IPS DF 6.9 (cell line): ENCODE data around the gene LCOR.
"Not testable (repeated sequence)": the region's sequence is repeated elsewhere in the genome, so short reads cannot be mapped to it uniquely, and the experiment has no call there.

ENCODE experiments used
- DNase-seq: peaks from one replicate; pipeline ENCODE4 v3.0.0-alpha.2; 2013; ENCODE audit warnings: low read depth, low spot score
- H3K27ac ChIP-seq: one replicate; pipeline ENCODE4 v1.5.1; 2013; ENCODE audit warnings: low read length, control low read depth
- H3K27me3 ChIP-seq: 2 replicates; pipeline ENCODE4 v1.6.1; 2013; ENCODE audit warnings: mild to moderate bottlenecking, low read length; ENCODE audit not compliant: control insufficient read depth, insufficient read depth
- H3K36me3 ChIP-seq: 2 replicates; pipeline ENCODE4 v1.6.1; 2013; ENCODE audit warnings: low read length; ENCODE audit not compliant: control insufficient read depth, insufficient read depth
- H3K4me1 ChIP-seq: 2 replicates; pipeline ENCODE4 v1.6.1; 2013; ENCODE audit warnings: low read length; ENCODE audit not compliant: control insufficient read depth, insufficient read depth
- H3K4me3 ChIP-seq: 2 replicates; pipeline ENCODE4 v1.5.1; 2013; ENCODE audit warnings: mild to moderate bottlenecking, low read length
- H3K9me3 ChIP-seq: 2 replicates; pipeline ENCODE4 v1.6.1; 2013; ENCODE audit warnings: low read length, inconsistent platforms; ENCODE audit not compliant: control insufficient read depth, insufficient read depth
- WGBS: extraction: QIAGEN DNeasy Blood & Tissue Kit; methylation state at CpG from one replicate; pipeline ENCODE4 v1.1.7; 2013; ENCODE audit warnings: mixed read lengths, missing lambda C conversion rate; ENCODE audit not compliant: insufficient read length, insufficient coverage; 5-methylcytosine and 5-hydroxymethylcytosine counted together

LCOR gene

DNA sequence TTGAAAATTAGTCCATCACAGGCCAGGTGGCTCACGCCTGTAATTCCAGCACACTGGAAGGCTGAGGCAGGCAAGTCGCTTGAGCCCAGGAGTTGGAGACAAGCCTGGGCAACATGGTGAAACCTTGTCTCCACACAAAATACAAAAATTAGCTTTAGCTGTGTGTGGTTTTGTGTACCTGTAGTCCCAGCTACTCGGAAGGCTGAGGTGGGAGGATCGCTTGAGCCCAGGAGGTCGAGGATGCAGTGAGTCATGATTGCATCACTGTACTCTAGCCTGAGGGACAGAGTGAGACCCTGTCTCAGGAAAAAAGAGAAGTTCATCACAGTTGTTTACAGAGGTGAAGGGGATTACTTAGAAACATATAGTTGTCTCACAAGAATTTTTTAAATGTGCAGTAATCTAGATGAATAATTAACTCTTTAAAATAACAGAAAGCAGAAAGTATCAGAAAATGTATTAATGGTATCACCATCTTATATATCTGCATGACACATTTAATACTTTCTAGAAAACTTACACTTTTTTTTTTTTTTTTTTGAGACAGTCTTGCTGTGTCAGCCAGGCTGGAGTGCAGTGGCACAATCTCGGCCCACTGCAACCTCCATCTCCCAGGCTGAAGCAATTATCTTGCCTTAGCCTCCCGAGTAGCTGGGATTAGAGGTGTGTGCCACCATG is 8.9 kb downstream of the LCOR start:
- H3K4me3 ChIP-seq, result no peak overlapping the region

DNA sequence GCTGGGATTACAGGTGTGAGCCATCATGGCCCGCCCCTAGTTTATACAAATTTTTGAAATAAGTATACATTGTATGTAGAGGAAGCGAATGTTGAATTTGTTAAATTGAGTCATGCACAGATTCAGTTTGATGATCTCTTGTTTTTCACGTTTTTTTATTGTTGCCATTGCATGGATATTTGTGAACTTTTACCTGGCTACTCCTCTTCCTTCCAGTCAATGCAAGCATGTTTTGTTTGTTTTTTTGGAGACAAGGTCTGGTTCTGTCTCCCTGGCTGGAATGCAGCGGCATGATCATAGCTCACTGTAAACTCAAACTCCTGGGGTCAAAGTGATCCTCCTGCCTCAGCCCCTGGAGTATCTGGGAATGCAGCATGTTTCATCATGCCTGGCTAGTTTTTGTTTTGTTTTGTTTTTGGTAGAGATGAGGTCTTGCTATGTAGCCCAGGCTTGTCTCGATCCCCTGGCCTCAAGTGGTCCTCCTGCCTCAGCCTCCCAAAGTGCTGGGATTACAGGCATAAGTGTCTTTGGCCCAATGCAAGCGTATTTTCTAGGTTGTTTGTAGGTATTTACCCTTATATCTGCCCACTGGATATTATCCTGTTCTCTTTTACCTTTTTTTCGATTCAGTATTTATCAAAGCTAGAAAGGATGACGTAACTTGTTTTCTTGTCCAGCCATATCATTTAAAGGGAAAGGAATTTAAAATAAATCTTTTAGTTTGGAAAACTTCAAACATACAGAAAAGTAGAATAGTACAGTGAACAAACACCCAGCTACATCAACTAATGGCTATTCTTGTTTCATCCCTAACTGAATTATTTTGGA is 11.0 kb downstream of the LCOR start:
- H3K4me1 ChIP-seq, result peaks cover 3% of the 10 kb centered on the region; the same call in 1 of the 2 replicates
- no peaks in the 10 kb centered on the region for H3K9me3 ChIP-seq
- H3K27me3 ChIP-seq, result no peaks in the 10 kb centered on the region
- H3K27ac ChIP-seq, result no peak overlapping the region
- no peak overlapping the region for H3K4me3 ChIP-seq
- DNase-seq, result no peak
- no peaks in the 10 kb centered on the region for H3K36me3 ChIP-seq
- 100% methylated on average over 2 of the region's 8 CpGs for WGBS

More for the DNA sequence above, 8.9 kb downstream of the LCOR start:
- Histone ChIP-seq H3K4me1 (peaks cover 5% of the 10 kb centered on the region), H3K36me3 (no peaks in the 10 kb centered on the region), H3K9me3 (no peaks in the 10 kb centered on the region), H3K27me3 (no peaks in the 10 kb centered on the region), H3K27ac (no peak overlapping the region)
- DNase-seq, result no peak
- WGBS, result no CpG with 5 or more reads among the region's 7 CpGs

DNA sequence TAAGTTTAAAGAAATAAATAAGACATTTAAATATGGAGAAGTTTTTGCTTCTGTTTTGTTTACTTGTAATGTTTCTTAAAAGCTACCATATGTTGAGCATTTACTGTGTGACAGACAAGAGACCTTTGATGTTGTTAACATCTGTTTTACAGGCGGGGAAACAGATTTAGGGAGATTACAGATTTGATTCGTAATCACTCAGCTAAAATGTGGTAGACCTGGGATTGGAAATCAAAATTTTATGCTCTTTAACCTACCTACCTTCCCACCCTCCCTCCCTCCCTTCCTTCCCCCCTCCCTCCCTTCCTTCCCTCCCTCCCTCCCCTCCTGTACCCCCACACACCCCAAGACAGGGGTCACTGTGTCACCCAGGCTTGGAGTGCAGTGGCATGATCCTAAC is 11.7 kb downstream of the LCOR start:
- H3K27ac ChIP-seq, result no peak overlapping the region
- H3K27me3 ChIP-seq, result no peaks in the 10 kb centered on the region
- no peaks in the 10 kb centered on the region for H3K9me3 ChIP-seq
- H3K4me1 ChIP-seq, result peaks cover 3% of the 10 kb centered on the region; the same call in 1 of the 2 replicates
- H3K36me3 ChIP-seq, result no peaks in the 10 kb centered on the region
- H3K4me3 ChIP-seq, result no peak overlapping the region
- no CpG with 5 or more reads among the region's 2 CpGs for WGBS
- DNase-seq, result no peak

DNA sequence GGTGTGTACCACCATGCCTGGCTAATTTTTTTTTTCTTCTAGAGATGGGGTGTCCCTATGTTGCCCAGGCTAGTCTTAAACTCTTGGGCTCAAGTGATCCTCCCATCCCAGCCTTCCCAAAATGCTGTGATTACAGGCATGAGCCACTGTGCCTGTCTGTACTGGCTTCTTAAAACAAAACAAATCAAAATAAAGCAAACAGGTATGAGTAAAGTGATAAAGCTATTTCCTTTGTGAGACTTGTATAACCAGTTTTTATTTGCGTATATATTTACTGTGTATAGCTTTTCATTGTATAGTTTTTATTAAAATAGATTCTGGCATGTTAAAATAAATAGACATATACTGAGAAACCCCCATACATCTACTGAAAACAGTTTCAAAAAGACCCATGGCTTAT is 14.3 kb downstream of the LCOR start:
- Histone ChIP-seq H3K27me3 (no peaks in the 10 kb centered on the region), H3K36me3 (no peaks in the 10 kb centered on the region), H3K4me3 (no peak overlapping the region), H3K4me1 (peaks cover 4% of the 10 kb centered on the region; the same call in 1 of the 2 replicates), H3K9me3 (no peaks in the 10 kb centered on the region), H3K27ac (no peak overlapping the region)
- DNase-seq, result no peak
- no CpG with 5 or more reads among the region's 1 CpG for WGBS

DNA sequence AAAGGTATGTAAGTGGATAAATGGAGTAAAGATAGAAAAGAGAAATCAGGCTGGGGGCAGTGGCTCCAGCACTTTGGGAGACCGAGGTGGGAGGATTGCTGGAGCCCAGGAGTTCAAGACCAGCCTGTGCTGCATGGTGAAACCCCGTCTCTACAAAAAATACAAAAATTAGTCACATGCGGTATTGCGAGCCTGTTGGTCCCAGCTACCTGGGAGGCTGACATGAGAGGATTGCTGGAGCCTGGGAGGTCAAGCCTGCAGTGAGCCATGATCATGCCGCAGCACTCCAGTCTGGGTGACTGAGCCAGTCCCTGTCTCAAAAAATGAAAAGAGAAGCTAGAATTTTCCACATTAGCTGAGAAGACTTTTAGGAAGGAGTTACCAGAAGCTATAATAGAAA is 14.8 kb downstream of the LCOR start:
- Histone ChIP-seq H3K9me3 (no peaks in the 10 kb centered on the region), H3K36me3 (no peaks in the 10 kb centered on the region), H3K4me3 (no peak overlapping the region), H3K4me1 (peaks cover 4% of the 10 kb centered on the region; the same call in 1 of the 2 replicates), H3K27ac (no peak overlapping the region), H3K27me3 (no peaks in the 10 kb centered on the region)
- WGBS, result no CpG with 5 or more reads among the region's 5 CpGs
- DNase-seq, result no peak

DNA sequence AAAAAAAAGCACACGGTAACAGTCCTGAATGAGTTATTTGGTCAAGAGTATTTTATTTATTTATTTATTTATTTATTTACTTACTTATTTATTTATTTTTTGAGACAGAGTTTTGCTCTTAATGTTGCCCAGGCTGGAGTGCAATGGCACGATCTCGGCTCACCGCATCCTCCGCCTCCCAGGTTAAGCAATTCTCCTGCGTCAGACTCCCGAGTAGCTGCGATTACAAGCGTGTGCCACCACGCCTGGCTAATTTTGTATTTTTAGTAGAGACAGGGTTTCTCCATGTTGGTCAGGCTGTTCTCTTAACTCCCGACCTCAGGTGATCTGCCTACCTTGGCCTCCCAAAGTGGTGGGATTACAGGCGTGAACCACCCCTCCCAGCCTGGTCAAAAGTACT is 15.3 kb downstream of the LCOR start:
- DNase-seq, result not testable (repeated sequence)

DNA sequence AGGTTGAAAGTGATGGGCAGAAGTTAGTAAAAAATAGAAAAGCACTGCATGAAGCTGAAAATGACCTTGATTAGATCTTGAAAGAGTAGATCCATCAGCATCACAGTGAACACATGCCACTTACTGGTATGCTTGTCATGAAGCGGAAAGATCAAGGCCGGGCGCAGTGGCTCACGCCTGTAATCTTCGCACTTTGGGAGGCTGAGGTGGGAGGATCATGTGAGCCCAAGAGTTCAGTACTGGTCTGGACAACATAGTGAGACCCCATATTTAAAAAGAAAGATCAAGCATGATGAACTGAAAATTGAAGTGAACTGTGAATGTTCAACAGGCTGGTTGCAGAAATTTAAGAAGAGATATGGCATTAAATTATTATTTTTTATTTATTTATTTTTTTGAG is 18.0 kb downstream of the LCOR start:
- no peaks in the 10 kb centered on the region for H3K9me3 ChIP-seq
- H3K4me1 ChIP-seq, result 0 out of 2 replicates have a peak, but pooled peaks cover 1% of the 10 kb centered on the region
- no peak for DNase-seq
- no peak overlapping the region for H3K4me3 ChIP-seq
- no peaks in the 10 kb centered on the region for H3K36me3 ChIP-seq
- no peaks in the 10 kb centered on the region for H3K27me3 ChIP-seq
- WGBS, result no CpG with 5 or more reads among the region's 5 CpGs
- no peak overlapping the region for H3K27ac ChIP-seq

More for the DNA sequence above, 15.3 kb downstream of the LCOR start:
- WGBS, result no CpG with 5 or more reads among the region's 12 CpGs
- H3K27ac ChIP-seq, H3K36me3 ChIP-seq, H3K4me3 ChIP-seq, H3K9me3 ChIP-seq, H3K27me3 ChIP-seq, H3K4me1 ChIP-seq: not testable (repeated sequence)

DNA sequence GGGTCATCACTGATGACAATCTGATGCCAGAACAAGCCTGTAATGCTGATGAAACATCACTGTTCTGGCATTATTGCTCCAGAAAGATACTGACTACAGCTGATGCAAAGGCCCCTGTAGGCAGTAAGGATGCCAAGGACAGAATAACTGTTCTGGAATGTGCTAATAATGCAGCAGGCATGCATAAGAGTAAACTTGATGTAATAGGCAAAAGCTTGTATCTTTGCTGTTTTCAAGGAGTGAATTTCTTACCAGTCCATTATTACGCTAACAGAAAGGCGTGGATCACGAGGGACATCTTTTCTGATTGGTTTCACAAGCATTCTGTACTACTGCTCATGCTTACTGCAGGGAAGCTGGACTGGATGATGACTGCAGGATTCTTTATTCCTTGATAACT is 18.7 kb downstream of the LCOR start:
- no peaks in the 10 kb centered on the region for H3K36me3 ChIP-seq
- no CpG with 5 or more reads among the region's 3 CpGs for WGBS
- 0 out of 2 replicates have a peak, but pooled peaks cover 1% of the 10 kb centered on the region for H3K4me1 ChIP-seq
- H3K9me3 ChIP-seq, result no peaks in the 10 kb centered on the region
- H3K4me3 ChIP-seq, result no peak overlapping the region
- no peak for DNase-seq
- no peaks in the 10 kb centered on the region for H3K27me3 ChIP-seq
- no peak overlapping the region for H3K27ac ChIP-seq

DNA sequence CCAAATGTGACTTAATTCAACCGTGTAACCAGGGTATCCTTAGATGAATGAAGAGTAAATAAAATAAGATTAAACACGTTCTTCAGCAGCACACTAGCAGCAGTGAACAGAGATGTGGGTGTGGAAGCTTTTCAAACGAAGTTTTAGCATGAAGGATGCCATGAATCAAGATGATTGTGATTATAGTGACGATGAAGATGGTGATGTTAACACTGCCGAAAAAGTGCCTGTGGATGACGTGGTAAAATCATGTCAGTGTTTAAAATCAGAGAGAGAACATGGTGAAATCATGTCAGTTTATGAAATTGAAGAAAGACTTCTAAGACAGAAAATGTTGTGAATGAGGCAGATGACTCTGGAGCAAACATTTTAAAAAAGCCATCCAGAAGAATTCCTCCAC is 19.2 kb downstream of the LCOR start:
- H3K4me1 ChIP-seq, result 0 out of 2 replicates have a peak, but pooled peaks cover 1% of the 10 kb centered on the region
- no peak for DNase-seq
- H3K27me3 ChIP-seq, result no peaks in the 10 kb centered on the region
- H3K9me3 ChIP-seq, result no peaks in the 10 kb centered on the region
- H3K27ac ChIP-seq, result no peak overlapping the region
- H3K4me3 ChIP-seq, result no peak overlapping the region
- 100% methylated on average over 1 of the region's 6 CpGs for WGBS
- no peaks in the 10 kb centered on the region for H3K36me3 ChIP-seq

DNA sequence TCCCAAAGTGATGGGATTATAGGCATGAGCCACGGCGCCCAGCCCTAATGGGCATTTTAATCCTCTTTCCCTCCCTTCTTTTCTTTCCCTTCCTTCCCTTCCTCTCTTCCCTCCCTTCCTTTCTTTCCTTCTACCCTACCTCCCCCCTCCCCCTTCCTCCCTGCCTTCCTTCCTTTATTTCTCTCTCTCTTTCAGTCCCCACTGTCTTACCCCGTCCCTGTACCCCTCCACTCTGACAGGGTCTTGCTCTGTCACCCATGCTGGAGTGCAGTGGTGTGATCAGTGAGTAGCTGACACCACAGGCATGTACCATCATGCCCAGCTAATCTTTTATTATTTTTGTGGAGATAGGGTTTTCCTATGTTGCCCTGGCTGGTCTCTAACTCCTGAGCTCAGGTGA is 24.2 kb downstream of the LCOR start:
- Histone ChIP-seq H3K4me1 (0 out of 2 replicates have a peak, but pooled peaks cover 1% of the 10 kb centered on the region), H3K36me3 (no peaks in the 10 kb centered on the region), H3K9me3 (no peaks in the 10 kb centered on the region), H3K4me3 (no peak overlapping the region), H3K27ac (no peak overlapping the region), H3K27me3 (no peaks in the 10 kb centered on the region)
- no peak for DNase-seq
- WGBS, result no CpG with 5 or more reads among the region's 3 CpGs
